ENCODE results near the gene MAP7. TPM values are rescaled to one million over a fixed set of nuclear protein-coding genes. Genes with fewer than 3 reads are reported as not detected.
A peak's percentile ranks its signal among the peaks of the same experiment; 100 is the strongest.

MAP7 gene
- total and polyA plus RNA-seq, 9 of the 15 experiments (the other 6 are each of a cell fraction or from before 2014, with no cell fraction given) = 0.76 to 7.7 (median 3.9) TPM

DNA sequence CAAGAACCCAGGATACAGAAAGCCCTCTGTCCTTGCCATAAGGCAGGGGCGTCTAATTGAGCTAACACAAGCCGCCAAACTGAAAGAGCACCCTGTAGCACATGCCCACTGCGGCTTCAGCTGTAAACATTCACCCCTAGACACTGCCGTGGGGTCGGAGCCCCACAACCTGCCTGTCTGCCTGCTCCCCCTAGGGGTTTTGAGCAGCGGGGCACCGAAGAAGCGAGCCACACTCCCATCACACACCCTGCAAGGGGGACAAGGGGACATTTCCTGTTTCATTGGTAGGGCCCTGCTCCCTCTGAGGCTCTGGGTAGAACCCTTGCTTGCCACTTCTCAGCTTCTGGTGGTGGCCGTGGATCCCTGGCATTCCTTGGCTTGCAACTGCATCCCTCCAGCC, 215.4 kb downstream of the MAP7 start (continued):
- TF ChIP-seq RREB1 (CRISPR knock-in tag; IDR thresholded peaks at IDR 0.05) = no peak
- TF ChIP-seq L3MBTL2 (IDR thresholded peaks at IDR 0.05) = 0 out of 2 replicates have a peak, but pooled peaks have one; percentile 5
- peak; percentile 29 for TF ChIP-seq NEUROD1 (IDR thresholded peaks at IDR 0.05; ENCODE audit: borderline replicate concordance, low read depth, low read length, partially characterized antibody)
- TF ChIP-seq, protein P1, sequence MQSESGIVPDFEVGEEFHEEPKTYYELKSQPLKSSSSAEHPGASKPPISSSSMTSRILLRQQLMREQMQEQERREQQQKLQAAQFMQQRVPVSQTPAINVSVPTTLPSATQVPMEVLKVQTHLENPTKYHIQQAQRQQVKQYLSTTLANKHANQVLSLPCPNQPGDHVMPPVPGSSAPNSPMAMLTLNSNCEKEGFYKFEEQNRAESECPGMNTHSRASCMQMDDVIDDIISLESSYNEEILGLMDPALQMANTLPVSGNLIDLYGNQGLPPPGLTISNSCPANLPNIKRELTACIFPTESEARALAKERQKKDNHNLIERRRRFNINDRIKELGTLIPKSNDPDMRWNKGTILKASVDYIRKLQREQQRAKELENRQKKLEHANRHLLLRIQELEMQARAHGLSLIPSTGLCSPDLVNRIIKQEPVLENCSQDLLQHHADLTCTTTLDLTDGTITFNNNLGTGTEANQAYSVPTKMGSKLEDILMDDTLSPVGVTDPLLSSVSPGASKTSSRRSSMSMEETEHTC (IDR thresholded peaks at IDR 0.05) = no peak
- no peak for TF ChIP-seq SETDB1 (IDR thresholded peaks at IDR 0.05; ENCODE audit: low read length)
- TF ChIP-seq ZNF398 (CRISPR knock-in tag; IDR thresholded peaks at IDR 0.05) = no peak
- TF ChIP-seq, protein P2, sequence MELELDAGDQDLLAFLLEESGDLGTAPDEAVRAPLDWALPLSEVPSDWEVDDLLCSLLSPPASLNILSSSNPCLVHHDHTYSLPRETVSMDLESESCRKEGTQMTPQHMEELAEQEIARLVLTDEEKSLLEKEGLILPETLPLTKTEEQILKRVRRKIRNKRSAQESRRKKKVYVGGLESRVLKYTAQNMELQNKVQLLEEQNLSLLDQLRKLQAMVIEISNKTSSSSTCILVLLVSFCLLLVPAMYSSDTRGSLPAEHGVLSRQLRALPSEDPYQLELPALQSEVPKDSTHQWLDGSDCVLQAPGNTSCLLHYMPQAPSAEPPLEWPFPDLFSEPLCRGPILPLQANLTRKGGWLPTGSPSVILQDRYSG (tag; conservative IDR thresholded peaks at IDR 0.05; ENCODE audit: low read depth) = no peak; the same call in 1 of the 2 replicates
- 0 out of 2 replicates have a peak, but pooled peaks have one; percentile 24 for TF ChIP-seq CXXC5 (CRISPR knock-in tag; IDR thresholded peaks at IDR 0.05)
- no peak for TF ChIP-seq STAT5B (CRISPR knock-in tag; IDR thresholded peaks at IDR 0.05)
- peak; percentile 21 for TF ChIP-seq SMAD4 (CRISPR knock-in tag; conservative IDR thresholded peaks at IDR 0.05)
- TF ChIP-seq, protein P3, sequence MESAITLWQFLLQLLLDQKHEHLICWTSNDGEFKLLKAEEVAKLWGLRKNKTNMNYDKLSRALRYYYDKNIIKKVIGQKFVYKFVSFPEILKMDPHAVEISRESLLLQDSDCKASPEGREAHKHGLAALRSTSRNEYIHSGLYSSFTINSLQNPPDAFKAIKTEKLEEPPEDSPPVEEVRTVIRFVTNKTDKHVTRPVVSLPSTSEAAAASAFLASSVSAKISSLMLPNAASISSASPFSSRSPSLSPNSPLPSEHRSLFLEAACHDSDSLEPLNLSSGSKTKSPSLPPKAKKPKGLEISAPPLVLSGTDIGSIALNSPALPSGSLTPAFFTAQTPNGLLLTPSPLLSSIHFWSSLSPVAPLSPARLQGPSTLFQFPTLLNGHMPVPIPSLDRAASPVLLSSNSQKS (CRISPR knock-in tag; IDR thresholded peaks at IDR 0.05) = no peak
- 0 out of 2 replicates have a peak, but pooled peaks have one; percentile 15 for TF ChIP-seq SMC3 (conservative IDR thresholded peaks at IDR 0.05; ENCODE audit: insufficient read depth, low read depth, low read length)
- TF ChIP-seq ZFP30 (CRISPR knock-in tag; IDR thresholded peaks at IDR 0.05; ENCODE audit: borderline replicate concordance) = no peak
- TF ChIP-seq TEAD4 (IDR thresholded peaks at IDR 0.05; ENCODE audit: low read length) = no peak
- TF ChIP-seq TEAD4 (CRISPR knock-in tag; IDR thresholded peaks at IDR 0.05; ENCODE audit: borderline replicate concordance) = 0 out of 2 replicates have a peak, but pooled peaks have one; percentile 20
- 0 out of 2 replicates have a peak, but pooled peaks have one; percentile 11 for TF ChIP-seq ZNF12 (CRISPR knock-in tag; IDR thresholded peaks at IDR 0.05)
- 0 out of 2 replicates have a peak, but pooled peaks have one; percentile 11 for TF ChIP-seq DMBX1 (CRISPR knock-in tag; IDR thresholded peaks at IDR 0.05; ENCODE audit: borderline replicate concordance)
